ENCODE results near the gene RBM43.

RBM43 gene

GRCh38 chr2:151264157-151264825 is 2.6 kb upstream of the RBM43 start:
- Histone ChIP-seq H3K4me1 (no peaks in the 10 kb centered on the region), H3K36me3 (no peaks in the 10 kb centered on the region), H3K4me3 (ENCODE audit: low read depth, low read length) (no peak overlapping the region), H3K9me3 (no peaks in the 10 kb centered on the region), H3K27me3 (no peaks in the 10 kb centered on the region)
- DNase-seq = no peak
- no peak for TF ChIP-seq CTCF (IDR thresholded peaks at IDR 0.05; ENCODE audit: low read depth, low read length)

- TF ChIP-seq CTCF (IDR thresholded peaks at IDR 0.05; ENCODE audit: low read depth, low read length) = no peak
Measured at GRCh38 chr2:151262629-151263028, 966 bp upstream of the RBM43 start.

GRCh38 chr2:151261977-151262291 is 271 bp upstream of the RBM43 start:
- no peak for TF ChIP-seq CTCF (IDR thresholded peaks at IDR 0.05; ENCODE audit: low read depth, low read length)
- no peaks in the 10 kb centered on the region for H3K36me3 ChIP-seq

More at GRCh38 chr2:151262629-151263028, 966 bp upstream of the RBM43 start:
- Histone ChIP-seq H3K4me1 (no peaks in the 10 kb centered on the region), H3K36me3 (no peaks in the 10 kb centered on the region), H3K27me3 (no peaks in the 10 kb centered on the region), H3K9me3 (no peaks in the 10 kb centered on the region), H3K4me3 (ENCODE audit: low read depth, low read length) (no peak overlapping the region)
- DNase-seq = no peak

GRCh38 chr2:151260573-151261230 is 961 bp downstream of the RBM43 start:
- Histone ChIP-seq H3K4me3 (ENCODE audit: low read depth, low read length) (peak overlapping the region; percentile 66), H3K36me3 (no peaks in the 10 kb centered on the region), H3K9me3 (no peaks in the 10 kb centered on the region), H3K27me3 (no peaks in the 10 kb centered on the region), H3K4me1 (no peaks in the 10 kb centered on the region)
- no peak for DNase-seq
- no peak for TF ChIP-seq CTCF (IDR thresholded peaks at IDR 0.05; ENCODE audit: low read depth, low read length)

More at GRCh38 chr2:151261977-151262291, 271 bp upstream of the RBM43 start:
- Histone ChIP-seq H3K4me1 (no peaks in the 10 kb centered on the region), H3K27me3 (no peaks in the 10 kb centered on the region), H3K9me3 (no peaks in the 10 kb centered on the region), H3K4me3 (ENCODE audit: low read depth, low read length) (peak overlapping the region; percentile 66)
- no peak for DNase-seq

- no peak overlapping the region for H3K4me3 ChIP-seq (ENCODE audit: low read depth, low read length)
- H3K36me3 ChIP-seq = no peaks in the 10 kb centered on the region
- no peak for DNase-seq
- no peaks in the 10 kb centered on the region for H3K9me3 ChIP-seq
- no peaks in the 10 kb centered on the region for H3K4me1 ChIP-seq
- no peak for TF ChIP-seq CTCF (IDR thresholded peaks at IDR 0.05; ENCODE audit: low read depth, low read length)
- H3K27me3 ChIP-seq = no peaks in the 10 kb centered on the region
Measured at GRCh38 chr2:151258121-151258520, 3.5 kb downstream of the RBM43 start.

GRCh38 chr2:151252646-151253045 is 9.0 kb downstream of the RBM43 start:
- Histone ChIP-seq H3K27me3 (no peaks in the 10 kb centered on the region), H3K36me3 (no peaks in the 10 kb centered on the region), H3K4me3 (ENCODE audit: low read depth, low read length) (no peak overlapping the region), H3K9me3 (no peaks in the 10 kb centered on the region), H3K4me1 (no peaks in the 10 kb centered on the region)
- DNase-seq = no peak
- TF ChIP-seq CTCF (IDR thresholded peaks at IDR 0.05; ENCODE audit: low read depth, low read length) = no peak

Data from BE2C (cell line).